Naive thymus-derived CD4-positive, alpha-beta T cell (primary cell): ENCODE results near the gene RHCG. TPM values are rescaled to one million over a fixed set of nuclear protein-coding genes. Genes with fewer than 3 reads are reported as not detected.
A peak's percentile ranks its signal among the peaks of the same experiment; 100 is the strongest.
"Not testable (repeated sequence)": the region's sequence is repeated elsewhere in the genome, so short reads cannot be mapped to it uniquely, and the experiment has no call there.

Experiments
- ATAC-seq: fragments of 150-1000 bp; cut with Tn5 transposase; 2 replicates; pipeline ENCODE4 v1.10.0; 2021; ENCODE audit warnings: mild to moderate bottlenecking, moderate library complexity
- CTCF ChIA-PET: fragments of 350-600 bp; sonication (Branson Sonifier 250); formaldehyde crosslinking; loops from one replicate; lab custom pipeline; 2021; ENCODE audit warnings: antibody characterized with exemption; lab: Charles Lee
- POLR2A ChIA-PET: fragments of 350-600 bp; sonication (Branson Sonifier 250); formaldehyde crosslinking; loops from one replicate; lab custom pipeline; 2021; ENCODE audit warnings: antibody characterized with exemption, inconsistent platforms; lab: Charles Lee
- DNase-seq, 9 donors: peaks; one replicate each; pipeline versions ENCODE4 v3.0.0 to v3.0.0-alpha.2; 2020 to 2022; ENCODE audit warnings: mixed read lengths in 1 of 9
- H3K27ac ChIP-seq: one replicate; pipeline ENCODE4 v1.7.0; 2013; ENCODE audit warnings: mild to moderate bottlenecking, low read depth, low read length, moderate library complexity
- H3K27me3 ChIP-seq, 2 donors: one replicate each; pipeline ENCODE4 v1.7.0; 2013; ENCODE audit warnings: low read length in 2 of 2, mild to moderate bottlenecking in 2 of 2, moderate library complexity in 2 of 2; ENCODE audit not compliant: control insufficient read depth in 2 of 2, insufficient read depth in 2 of 2
- H3K36me3 ChIP-seq, 3 experiments: 1 replicate in 2 of 3; 2 replicates in 1 of 3; pipeline ENCODE4 v1.7.0; 2013; ENCODE audit warnings: low read length in 3 of 3, mild to moderate bottlenecking in 3 of 3, moderate library complexity in 1 of 3; ENCODE audit not compliant: insufficient read depth in 3 of 3, control insufficient read depth in 2 of 3
- H3K4me1 ChIP-seq, 2 donors: one replicate each; pipeline ENCODE4 v1.7.0; 2013; ENCODE audit warnings: low read length in 2 of 2, mild to moderate bottlenecking in 2 of 2, moderate library complexity in 1 of 2; ENCODE audit not compliant: control insufficient read depth in 2 of 2, insufficient read depth in 2 of 2
- H3K4me3 ChIP-seq: 2 replicates; pipeline ENCODE4 v1.7.0; 2013; ENCODE audit warnings: mild to moderate bottlenecking, low read length
- H3K9me3 ChIP-seq, 3 experiments: 1 replicate in 2 of 3; 2 replicates in 1 of 3; pipeline ENCODE4 v1.7.0; 2013; ENCODE audit warnings: low read length in 3 of 3; ENCODE audit not compliant: control insufficient read depth in 2 of 3
- H3K27ac Mint-ChIP-seq, 9 donors: one replicate each; pipeline ENCODE4 v1.8.0; 2020 to 2022; ENCODE audit warnings: mixed read lengths in 9 of 9, mild to moderate bottlenecking in 8 of 9, moderate library complexity in 5 of 9, inconsistent platforms in 2 of 9
- H3K27me3 Mint-ChIP-seq, 5 donors: one replicate each; pipeline ENCODE4 v1.8.0; 2021 to 2022; ENCODE audit warnings: mixed read lengths in 5 of 5, mild to moderate bottlenecking in 1 of 5
- H3K36me3 Mint-ChIP-seq, 5 donors: one replicate each; pipeline ENCODE4 v1.8.0; 2020 to 2022; ENCODE audit warnings: mixed read lengths in 5 of 5, mild to moderate bottlenecking in 3 of 5, inconsistent platforms in 1 of 5
- H3K4me1 Mint-ChIP-seq, 7 donors: one replicate each; pipeline ENCODE4 v1.8.0; 2020 to 2022; ENCODE audit warnings: mixed read lengths in 7 of 7, mild to moderate bottlenecking in 3 of 7, inconsistent platforms in 1 of 7
- H3K4me3 Mint-ChIP-seq, 10 donors: one replicate each; pipeline ENCODE4 v1.8.0; 2020 to 2022; ENCODE audit warnings: mild to moderate bottlenecking in 10 of 10, mixed read lengths in 10 of 10, moderate library complexity in 6 of 10, inconsistent platforms in 2 of 10
- H3K9me3 Mint-ChIP-seq, 11 donors: one replicate each; pipeline ENCODE4 v1.8.0; 2020 to 2022; ENCODE audit warnings: mixed read lengths in 11 of 11, mild to moderate bottlenecking in 4 of 11, inconsistent platforms in 1 of 11, moderate library complexity in 1 of 11
- intact Hi-C, 2 donors: fragments of 100-400 bp; cut with micrococcal nuclease; formaldehyde crosslinking; loops; one replicate each; pipeline ENCODE4 v1.15.1; 2023
- polyA plus RNA-seq, 2 donors: library from polyadenylated mRNA; unstranded; fragments of 300-500 nt; fragmentation: Illumina TruSeq; gene quantifications; one replicate each; pipeline ENCODE4 v1.2.3, GENCODE V29; 2021
- total RNA-seq, 6 experiments: library from RNA in 5 of 6; stranded (reverse) in 5 of 6; gene quantifications; 1 replicate in 5 of 6; 2 replicates in 1 of 6; pipeline ENCODE4 v1.2.3 and lab custom pipeline; 2021 to 2026

Gene RHCG
- total and polyA plus RNA-seq, 7 experiments from 2014 or later, result not detected

DNA sequence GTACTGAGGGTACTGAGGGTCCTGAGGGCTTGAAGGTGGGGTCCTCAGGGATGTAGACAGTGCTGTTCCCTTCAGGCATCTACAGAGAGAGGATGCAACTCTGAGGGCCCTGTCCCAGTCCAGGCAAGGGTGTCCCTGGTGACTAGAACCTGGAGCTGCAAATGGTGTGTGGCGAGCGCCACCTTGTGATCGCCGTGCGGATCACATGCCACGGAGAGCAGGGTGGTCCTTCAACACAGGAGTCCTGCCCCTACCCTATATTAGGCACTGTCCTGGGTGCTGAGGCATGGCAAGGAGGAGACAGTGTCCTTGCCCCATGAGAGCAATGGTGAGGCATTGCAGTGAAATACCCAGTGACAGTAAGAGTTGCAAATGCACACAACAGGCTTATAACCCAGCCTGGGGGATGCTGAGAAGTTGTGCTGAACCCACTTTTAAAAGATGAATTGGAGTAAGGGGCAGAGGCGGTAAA, 23.6 kb downstream of the RHCG start:
- peaks cover 0 to 15% (median 4%) of the 10 kb centered on the region in 11 donors for H3K9me3 Mint-ChIP-seq
- H3K36me3 Mint-ChIP-seq, result no peaks in the 10 kb centered on the region
- intact Hi-C loops, result loop anchor here in 1 of 2 donors (1.0 kb wide), 1 partner anchor 114 kb away; no protein-coding TSS in a partner anchor
- Histone ChIP-seq H3K9me3 (peaks cover 0 to 8% (median 0%) of the 10 kb centered on the region in 3 experiments), H3K36me3 (no peaks in the 10 kb centered on the region), H3K27ac (no peak overlapping the region), H3K27me3 (peaks cover 0 to 7% of the 10 kb centered on the region in 2 donors), H3K4me1 (no peaks in the 10 kb centered on the region), H3K4me3 (no peak overlapping the region)
- peaks cover 25 to 27% (median 26%) of the 10 kb centered on the region in 5 donors for H3K27me3 Mint-ChIP-seq
- ChIA-PET CTCF (no interaction called here), POLR2A (no interaction called here)
- ATAC-seq, result peak; percentile 36
- peaks cover 0 to 11% (median 1%) of the 10 kb centered on the region in 7 donors for H3K4me1 Mint-ChIP-seq
- no peak overlapping the region for H3K4me3 Mint-ChIP-seq
- H3K27ac Mint-ChIP-seq, result no peak overlapping the region
- peak in 1 of 9 donors; percentile 52 for DNase-seq

DNA sequence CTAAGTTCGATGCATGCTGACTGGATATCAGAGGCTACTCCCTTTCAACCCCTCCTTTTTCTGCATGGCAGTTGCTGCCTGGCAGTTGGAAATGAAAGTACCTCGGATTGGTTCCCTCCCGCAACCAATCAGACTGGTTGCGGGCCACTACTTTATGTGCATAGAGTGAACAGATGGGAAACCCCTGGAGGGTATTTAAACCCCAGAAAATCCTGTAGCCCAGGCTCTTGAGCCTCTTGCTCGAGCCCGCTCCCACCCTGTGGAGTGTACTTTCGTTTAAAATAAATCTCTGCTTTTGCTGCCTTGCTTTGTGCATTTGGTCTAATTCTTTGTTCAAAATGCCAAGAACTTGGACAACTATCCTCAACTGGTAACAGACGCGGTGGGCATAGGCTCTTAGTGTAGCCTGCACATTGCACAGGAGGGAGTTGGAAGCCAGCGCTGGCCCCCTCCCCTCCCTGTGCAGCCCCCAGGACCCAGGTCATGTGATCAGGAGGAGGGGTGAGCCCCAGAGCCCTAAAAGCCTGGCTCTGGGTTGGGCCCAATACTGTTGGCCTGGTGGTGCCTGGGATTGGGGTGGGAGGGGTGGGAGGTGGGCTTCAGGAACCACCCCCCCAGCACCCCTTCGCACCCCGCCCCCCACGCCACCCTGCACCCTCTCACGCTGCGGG, 26.8 kb downstream of the RHCG start:
- ATAC-seq, result no peak
- CTCF ChIA-PET, result no interaction called here
- POLR2A ChIA-PET, result no interaction called here
- H3K4me3 Mint-ChIP-seq, result no peak overlapping the region
- Histone ChIP-seq H3K4me1 (no peaks in the 10 kb centered on the region), H3K36me3 (no peaks in the 10 kb centered on the region), H3K9me3 (peaks cover 0 to 3% (median 0%) of the 10 kb centered on the region in 3 experiments), H3K4me3 (no peak overlapping the region), H3K27me3 (peaks cover 0 to 7% of the 10 kb centered on the region in 2 donors), H3K27ac (no peak overlapping the region)
- peaks cover 0 to 11% (median 1%) of the 10 kb centered on the region in 7 donors for H3K4me1 Mint-ChIP-seq
- no peak overlapping the region for H3K27ac Mint-ChIP-seq
- H3K27me3 Mint-ChIP-seq, result peaks cover 28 to 40% (median 32%) of the 10 kb centered on the region in 5 donors
- peaks cover 0 to 9% (median 1%) of the 10 kb centered on the region in 11 donors for H3K9me3 Mint-ChIP-seq
- H3K36me3 Mint-ChIP-seq, result no peaks in the 10 kb centered on the region
- intact Hi-C loops, result no loop called here
- no peak for DNase-seq

DNA sequence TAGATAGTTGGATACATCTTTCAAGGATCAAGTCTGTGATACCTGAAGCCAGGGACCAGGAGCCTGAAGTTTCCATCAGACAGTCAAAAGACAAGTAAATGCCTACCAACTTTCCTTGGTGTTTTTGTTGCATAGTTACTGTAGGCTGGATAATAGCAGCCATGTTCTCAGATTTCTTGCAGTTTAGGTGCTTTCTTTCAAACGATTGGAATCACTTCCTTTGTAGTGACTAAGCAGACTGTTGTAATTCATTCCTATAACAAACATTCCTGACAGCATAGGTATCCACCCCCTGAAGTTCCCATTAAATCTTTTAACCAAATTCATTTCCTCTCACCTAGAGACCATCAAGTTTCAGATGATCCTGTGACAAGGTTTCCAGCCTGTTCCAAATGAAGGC, 27.6 kb downstream of the RHCG start:
- H3K27ac Mint-ChIP-seq, H3K36me3 ChIP-seq, ATAC-seq, CTCF ChIA-PET, H3K9me3 Mint-ChIP-seq, H3K4me1 ChIP-seq, intact Hi-C loops, H3K4me3 Mint-ChIP-seq, H3K36me3 Mint-ChIP-seq, H3K27ac ChIP-seq, H3K4me1 Mint-ChIP-seq, H3K4me3 ChIP-seq, H3K27me3 ChIP-seq, H3K9me3 ChIP-seq, POLR2A ChIA-PET, DNase-seq: not testable (repeated sequence)
- peaks cover 29 to 44% (median 32%) of the 10 kb centered on the region in 5 donors for H3K27me3 Mint-ChIP-seq

DNA sequence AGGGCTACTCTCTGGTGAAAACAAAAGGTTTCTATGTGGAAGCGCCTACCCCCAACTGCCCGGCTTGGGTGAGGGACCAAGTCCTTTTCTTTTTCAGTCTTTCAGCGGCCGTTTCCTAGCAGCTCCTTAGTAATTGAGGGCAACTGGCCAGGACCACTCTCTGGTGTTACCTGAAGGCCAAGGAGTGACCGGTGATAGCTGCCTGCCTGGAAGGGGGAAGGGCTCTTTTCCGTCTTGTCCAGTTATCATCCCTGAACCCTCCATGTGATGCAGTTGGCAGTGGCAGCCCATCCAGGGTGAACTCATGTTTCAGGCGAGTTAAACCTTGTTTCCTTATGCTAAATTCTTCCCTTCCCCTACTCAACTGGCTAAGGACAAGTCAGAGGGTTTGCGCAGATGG, 33.3 kb downstream of the RHCG start:
- no peaks in the 10 kb centered on the region for H3K36me3 Mint-ChIP-seq
- CTCF ChIA-PET, result no interaction called here
- POLR2A ChIA-PET, result no interaction called here
- Histone ChIP-seq H3K27me3 (no peaks in the 10 kb centered on the region), H3K27ac (no peak overlapping the region), H3K36me3 (no peaks in the 10 kb centered on the region), H3K9me3 (no peaks in the 10 kb centered on the region), H3K4me3 (no peak overlapping the region), H3K4me1 (no peaks in the 10 kb centered on the region)
- no peaks in the 10 kb centered on the region for H3K4me1 Mint-ChIP-seq
- peaks cover 0 to 1% (median 0%) of the 10 kb centered on the region in 11 donors for H3K9me3 Mint-ChIP-seq
- H3K4me3 Mint-ChIP-seq, result no peak overlapping the region
- DNase-seq (no peak), ATAC-seq (no peak)
- intact Hi-C loops, result no loop called here
- H3K27ac Mint-ChIP-seq, result no peak overlapping the region
- H3K27me3 Mint-ChIP-seq, result peaks cover 9 to 32% (median 26%) of the 10 kb centered on the region in 5 donors

DNA sequence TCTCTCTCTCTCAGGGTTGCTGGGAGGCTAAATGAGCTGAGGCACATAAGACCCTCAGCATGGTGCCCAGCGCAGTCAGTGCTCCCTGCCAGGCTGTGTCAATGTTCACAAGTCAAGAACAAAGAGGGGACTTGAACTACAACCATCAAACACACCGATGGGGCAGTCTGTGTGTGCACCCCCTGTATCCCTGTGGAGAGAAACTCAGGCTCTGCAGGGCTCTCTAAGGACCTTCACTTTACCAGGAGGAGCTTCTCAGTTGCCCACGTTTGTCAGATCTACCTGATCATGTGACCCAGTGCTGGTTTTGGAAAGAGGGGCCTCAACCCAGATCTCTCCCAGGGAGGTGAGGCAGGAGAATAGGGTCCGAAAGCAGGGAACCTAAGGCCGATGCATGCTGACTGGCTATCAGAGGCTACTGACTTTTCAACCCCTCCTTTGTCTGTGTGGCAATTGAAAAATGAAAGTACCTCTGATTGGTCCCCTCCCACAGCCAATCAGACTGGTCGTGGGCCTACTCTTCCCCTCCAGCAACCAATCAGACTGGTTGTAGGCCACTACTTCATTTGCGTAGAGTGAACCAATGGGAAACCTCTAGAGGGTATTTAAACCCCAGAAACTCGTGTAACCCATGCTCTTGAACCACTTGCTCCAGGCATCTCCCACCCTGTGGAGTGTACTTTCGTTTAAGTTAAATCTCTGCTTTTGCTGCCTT, 34.0 kb downstream of the RHCG start:
- Mint-ChIP-seq H3K9me3 (peaks cover 0 to 5% (median 0%) of the 10 kb centered on the region in 11 donors), H3K4me3 (no peak overlapping the region), H3K4me1 (peaks cover 0 to 2% (median 0%) of the 10 kb centered on the region in 7 donors), H3K27me3 (peaks cover 5 to 28% (median 19%) of the 10 kb centered on the region in 5 donors), H3K36me3 (no peaks in the 10 kb centered on the region), H3K27ac (no peak overlapping the region)
- Histone ChIP-seq H3K4me3 (no peak overlapping the region), H3K27me3 (no peaks in the 10 kb centered on the region), H3K36me3 (no peaks in the 10 kb centered on the region), H3K4me1 (no peaks in the 10 kb centered on the region), H3K27ac (no peak overlapping the region), H3K9me3 (no peaks in the 10 kb centered on the region)
- ChIA-PET POLR2A (no interaction called here), CTCF (no interaction called here)
- no peak for ATAC-seq
- intact Hi-C loops, result no loop called here
- DNase-seq, result no peak

DNA sequence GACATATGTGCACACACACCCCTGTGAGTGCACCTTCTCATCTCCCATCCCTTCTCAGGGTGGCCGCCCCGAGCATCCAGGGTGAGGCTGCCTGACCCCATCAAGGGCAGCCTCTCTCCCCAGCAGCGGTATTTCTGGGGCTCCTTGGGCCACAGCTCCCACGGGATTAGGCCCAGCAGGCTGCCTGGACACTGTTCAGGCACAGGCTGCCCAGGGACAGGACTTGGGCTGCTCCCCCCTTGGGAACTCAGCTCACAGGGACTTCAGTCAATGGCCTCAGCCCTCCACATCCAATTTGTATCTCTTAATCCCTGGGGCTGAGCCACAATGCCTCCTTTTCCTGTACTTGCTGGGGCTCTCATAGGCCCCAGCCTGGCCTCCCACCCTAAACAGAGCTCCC, 35.0 kb downstream of the RHCG start:
- no peaks in the 10 kb centered on the region for H3K36me3 ChIP-seq
- H3K27me3 ChIP-seq, result no peaks in the 10 kb centered on the region
- POLR2A ChIA-PET, result no interaction called here
- CTCF ChIA-PET, result no interaction called here
- Mint-ChIP-seq H3K4me3 (no peak overlapping the region), H3K27me3 (peaks cover 0 to 28% (median 18%) of the 10 kb centered on the region in 5 donors), H3K4me1 (peaks cover 0 to 2% (median 0%) of the 10 kb centered on the region in 7 donors), H3K27ac (no peak overlapping the region), H3K36me3 (peaks cover 0 to 3% (median 0%) of the 10 kb centered on the region in 5 donors), H3K9me3 (peaks cover 0 to 9% (median 2%) of the 10 kb centered on the region in 11 donors)
- no peaks in the 10 kb centered on the region for H3K9me3 ChIP-seq
- no peak overlapping the region for H3K4me3 ChIP-seq
- DNase-seq (no peak), ATAC-seq (no peak)
- intact Hi-C loops, result no loop called here
- no peak overlapping the region for H3K27ac ChIP-seq
- H3K4me1 ChIP-seq, result no peaks in the 10 kb centered on the region
